SK-N-MC (cell line): ENCODE data around the gene RNF215.

ENCODE experiments used
- EZH2 ChIP-seq: fragments of 200-600 bp; sonication (generic); IDR thresholded peaks from one replicate; pipeline ENCODE4 v1.6.1; 2017; ENCODE audit warnings: antibody characterized with exemption
- FOXP2 ChIP-seq: optimal IDR thresholded peaks from 2 replicates; pipeline ENCODE3; 2011; ENCODE audit warnings: mild to moderate bottlenecking, moderate library complexity; ENCODE audit not compliant: insufficient read depth; ENCODE audit errors: extremely low read length, control extremely low read depth
- POLR2AphosphoS5 ChIP-seq: IDR thresholded peaks from 2 replicates; pipeline ENCODE4 v1.6.1; 2012; ENCODE audit warnings: mild to moderate bottlenecking, low read depth, low read length, borderline replicate concordance

DNA sequence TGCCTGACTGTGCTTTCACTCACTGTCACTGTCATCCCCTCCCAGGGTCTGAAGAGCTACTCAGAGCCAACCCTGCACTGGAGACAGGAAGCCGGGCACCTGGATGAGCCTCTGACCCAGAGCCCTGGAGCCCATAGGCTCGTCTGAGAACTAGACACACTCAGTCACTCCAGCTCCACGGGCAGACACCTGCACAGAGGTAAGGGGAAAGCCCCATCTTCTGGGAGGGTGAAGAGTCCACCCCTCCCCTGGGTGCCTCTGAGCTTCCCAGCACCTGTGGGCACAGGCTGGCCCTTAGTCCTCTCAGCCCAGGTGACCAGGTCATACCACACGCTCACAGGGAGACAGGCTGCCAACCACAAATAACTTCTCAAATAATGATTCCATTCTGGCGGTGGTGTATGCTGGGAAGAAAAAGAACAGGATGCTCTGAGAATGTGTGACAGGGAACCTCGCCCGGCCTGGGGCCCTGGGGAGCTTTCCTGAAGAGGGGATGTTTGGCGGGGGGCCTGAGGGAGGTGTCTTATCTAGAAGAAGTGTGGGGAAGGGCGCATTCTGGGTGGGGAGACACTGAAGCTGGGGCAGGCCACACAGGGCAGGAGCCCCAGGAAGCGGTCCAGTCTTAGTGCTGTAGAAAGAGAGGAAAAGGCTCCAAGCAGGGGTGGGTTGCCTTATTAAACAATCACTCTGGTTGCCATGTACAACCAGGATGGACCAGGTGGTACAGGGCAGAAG, 25.1 kb downstream of the RNF215 start:
- no peak for TF ChIP-seq POLR2AphosphoS5
- TF ChIP-seq EZH2: no peak
- no peak for TF ChIP-seq FOXP2
